Liver (tissue), 9 donors: ENCODE measurements around the gene ZBTB6. TPM values are rescaled to one million over a fixed set of nuclear protein-coding genes. Genes with fewer than 3 reads are reported as not detected.

Experiments
- DNase-seq: peaks from one replicate; pipeline ENCODE4 v3.0.0-alpha.2; 2017; ENCODE audit warnings: low spot score
- H3K27ac ChIP-seq, 2 donors: one replicate each; pipeline ENCODE4 v1.7.0; 2013; ENCODE audit warnings: inconsistent platforms in 2 of 2, low read length in 2 of 2, control low read depth in 1 of 2, low read depth in 1 of 2, mild to moderate bottlenecking in 1 of 2
- H3K27me3 ChIP-seq, 4 donors: one replicate each; pipeline versions ENCODE4 v1.6.1 to v1.7.0; 2013; ENCODE audit warnings: low read length in 3 of 4, inconsistent platforms in 1 of 4, mild to moderate bottlenecking in 1 of 4, moderate library complexity in 1 of 4; ENCODE audit not compliant: control insufficient read depth in 4 of 4, insufficient read depth in 4 of 4
- H3K36me3 ChIP-seq, 4 donors: one replicate each; pipeline versions ENCODE4 v1.6.1 to v1.7.0; 2013; ENCODE audit warnings: low read length in 3 of 4, mild to moderate bottlenecking in 3 of 4, low read depth in 1 of 4, moderate library complexity in 1 of 4; ENCODE audit not compliant: control insufficient read depth in 4 of 4, insufficient read depth in 3 of 4
- H3K4me1 ChIP-seq, 4 donors: one replicate each; pipeline versions ENCODE4 v1.6.1 to v1.7.0; 2013; ENCODE audit warnings: low read length in 3 of 4, mild to moderate bottlenecking in 3 of 4, moderate library complexity in 1 of 4; ENCODE audit not compliant: control insufficient read depth in 4 of 4, insufficient read depth in 4 of 4
- H3K4me3 ChIP-seq, 3 donors: one replicate each; pipeline versions ENCODE4 v1.6.1 to v1.7.0; 2013; ENCODE audit warnings: low read length in 3 of 3, control low read depth in 1 of 3, low read depth in 1 of 3, mild to moderate bottlenecking in 1 of 3
- H3K9ac ChIP-seq, 2 donors: one replicate each; pipeline ENCODE4 v1.7.0; 2013; ENCODE audit warnings: low read length in 2 of 2, mild to moderate bottlenecking in 2 of 2, moderate library complexity in 2 of 2, control low read depth in 1 of 2, low read depth in 1 of 2
- H3K9me3 ChIP-seq, 4 donors: one replicate each; pipeline versions ENCODE4 v1.6.1 to v1.7.0; 2013; ENCODE audit warnings: low read length in 3 of 4; ENCODE audit not compliant: control insufficient read depth in 4 of 4
- EGR1 ChIP-seq, 2 donors: IDR thresholded peaks; 2 replicates each; pipeline ENCODE4 v1.6.1; 2016 to 2018; ENCODE audit warnings: antibody characterized with exemption in 2 of 2, low read depth in 2 of 2
- FOXA1 ChIP-seq: IDR thresholded peaks from 2 replicates; pipeline ENCODE4 v1.6.1; 2016; ENCODE audit warnings: antibody characterized with exemption
- FOXA2 ChIP-seq: IDR thresholded peaks from 2 replicates; pipeline ENCODE4 v1.6.1; 2016; ENCODE audit warnings: antibody characterized with exemption
- GABPA ChIP-seq, 2 donors: IDR thresholded peaks in 1 of 2; conservative IDR thresholded peaks in 1 of 2; 2 replicates each; pipeline ENCODE4 v1.6.1; 2016; ENCODE audit warnings: antibody characterized with exemption in 2 of 2, mild to moderate bottlenecking in 1 of 2, moderate library complexity in 1 of 2
- HNF4A ChIP-seq, 2 donors: conservative IDR thresholded peaks; 2 replicates each; pipeline ENCODE4 v1.6.1; 2016; ENCODE audit warnings: antibody characterized with exemption in 2 of 2, mild to moderate bottlenecking in 2 of 2
- JUND ChIP-seq, 2 donors: IDR thresholded peaks; 2 replicates each; pipeline ENCODE4 v1.6.1; 2016; ENCODE audit warnings: antibody characterized with exemption in 2 of 2
- NR2F2 ChIP-seq: IDR thresholded peaks from 2 replicates; pipeline ENCODE4 v1.6.1; 2016; ENCODE audit warnings: antibody characterized with exemption
- RAD21 ChIP-seq, 2 donors: IDR thresholded peaks; 2 replicates each; pipeline ENCODE4 v1.6.1; 2016; ENCODE audit warnings: antibody characterized with exemption in 2 of 2, mild to moderate bottlenecking in 2 of 2
- RXRA ChIP-seq, 2 donors: IDR thresholded peaks; 2 replicates each; pipeline ENCODE4 v1.6.1; 2017 to 2018; ENCODE audit warnings: antibody characterized with exemption in 2 of 2, mild to moderate bottlenecking in 1 of 2
- SP1 ChIP-seq: IDR thresholded peaks from 2 replicates; pipeline ENCODE4 v1.6.1; 2018; ENCODE audit warnings: antibody characterized with exemption, mild to moderate bottlenecking
- TAF1 ChIP-seq: conservative IDR thresholded peaks from 2 replicates; pipeline ENCODE4 v1.6.1; 2016; ENCODE audit warnings: antibody characterized with exemption, mild to moderate bottlenecking
- YY1 ChIP-seq: IDR thresholded peaks from 2 replicates; pipeline ENCODE4 v1.6.1; 2016; ENCODE audit warnings: antibody characterized with exemption, mild to moderate bottlenecking
- WGBS: extraction: QIAGEN DNeasy Blood & Tissue Kit; methylation state at CpG from one replicate; pipeline ENCODE4 v1.1.7; 2013; 5-methylcytosine and 5-hydroxymethylcytosine counted together
- polyA plus RNA-seq, 2 donors: library from polyadenylated mRNA; stranded (reverse) in 1 of 2; unstranded in 1 of 2; fragments of 200-250 nt in 1 of 2; fragments of >200 nt in 1 of 2; fragmentation: Nextera tagmentation in 1 of 2; extraction: Ambion mirVana in 1 of 2; gene quantifications; one replicate each; pipeline versions ENCODE4 v1.2.1 to v1.2.3, GENCODE V29; 2013 to 2015
- total RNA-seq, 2 donors: library from RNA; depleted of rRNA; stranded (reverse); fragments of >200 nt; gene quantifications; one replicate each; pipeline ENCODE4 v1.2.3, GENCODE V29; 2014
- TF ChIP-seq, protein P1 (sequence below): IDR thresholded peaks from 2 replicates; pipeline ENCODE4 v1.6.1; 2016; ENCODE audit warnings: antibody characterized with exemption
- TF ChIP-seq, protein P2 (sequence below): IDR thresholded peaks from 2 replicates; pipeline ENCODE4 v1.6.1; 2016; ENCODE audit warnings: antibody characterized with exemption
- TF ChIP-seq, protein P3 (sequence below): IDR thresholded peaks from 2 replicates; pipeline ENCODE4 v1.6.1; 2016; ENCODE audit warnings: antibody characterized with exemption, mild to moderate bottlenecking
- TF ChIP-seq, protein P4 (sequence below): IDR thresholded peaks from 2 replicates; pipeline ENCODE4 v1.6.1; 2016; ENCODE audit warnings: antibody characterized with exemption
- donor health status: healthy.
- donor health status: healthy.
- donor health status: healthy.
- donor health status: healthy.
- donor health status: healthy.

Gene ZBTB6
- total and polyA plus RNA-seq, 4 donors = 0.92 to 7.1 (median 3.3) TPM

DNA sequence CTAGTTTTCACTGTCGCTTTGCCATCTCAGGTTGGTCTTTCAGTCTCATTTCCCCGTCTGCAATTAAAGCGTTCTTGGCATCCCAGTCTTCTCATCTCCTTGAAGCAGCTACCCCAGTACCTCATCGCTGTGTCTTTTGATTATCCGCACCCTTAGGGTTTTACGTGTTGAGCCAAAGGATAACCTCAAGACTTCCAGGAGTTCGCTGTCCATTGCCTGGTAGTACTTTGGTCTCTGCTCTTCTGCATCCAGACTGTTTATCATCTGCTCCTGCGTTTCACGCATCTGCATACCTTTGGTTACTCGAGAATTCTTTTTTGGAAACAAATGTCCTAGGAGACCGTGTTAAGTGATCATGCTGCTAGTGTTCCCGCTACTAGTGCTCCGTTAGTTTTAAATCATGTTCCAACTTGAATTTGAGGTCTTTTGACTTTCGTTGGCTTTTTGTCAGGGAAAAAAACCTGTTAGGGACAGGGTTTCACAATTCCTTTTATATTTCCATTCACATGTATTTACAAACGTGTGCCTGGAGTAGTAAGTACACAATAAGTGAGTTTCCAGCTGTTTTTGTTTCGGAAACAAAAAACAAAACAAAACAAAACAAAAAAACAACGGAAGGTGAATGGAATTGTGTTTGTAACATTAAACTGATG lies 28.6 kb upstream of the ZBTB6 start (continued):
- TF ChIP-seq, protein P1, sequence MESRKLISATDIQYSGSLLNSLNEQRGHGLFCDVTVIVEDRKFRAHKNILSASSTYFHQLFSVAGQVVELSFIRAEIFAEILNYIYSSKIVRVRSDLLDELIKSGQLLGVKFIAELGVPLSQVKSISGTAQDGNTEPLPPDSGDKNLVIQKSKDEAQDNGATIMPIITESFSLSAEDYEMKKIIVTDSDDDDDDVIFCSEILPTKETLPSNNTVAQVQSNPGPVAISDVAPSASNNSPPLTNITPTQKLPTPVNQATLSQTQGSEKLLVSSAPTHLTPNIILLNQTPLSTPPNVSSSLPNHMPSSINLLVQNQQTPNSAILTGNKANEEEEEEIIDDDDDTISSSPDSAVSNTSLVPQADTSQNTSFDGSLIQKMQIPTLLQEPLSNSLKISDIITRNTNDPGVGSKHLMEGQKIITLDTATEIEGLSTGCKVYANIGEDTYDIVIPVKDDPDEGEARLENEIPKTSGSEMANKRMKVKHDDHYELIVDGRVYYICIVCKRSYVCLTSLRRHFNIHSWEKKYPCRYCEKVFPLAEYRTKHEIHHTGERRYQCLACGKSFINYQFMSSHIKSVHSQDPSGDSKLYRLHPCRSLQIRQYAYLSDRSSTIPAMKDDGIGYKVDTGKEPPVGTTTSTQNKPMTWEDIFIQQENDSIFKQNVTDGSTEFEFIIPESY = peak; percentile 25
- no peak for TF ChIP-seq RAD21 (IDR thresholded peaks at IDR 0.05)
- TF ChIP-seq, protein P2, sequence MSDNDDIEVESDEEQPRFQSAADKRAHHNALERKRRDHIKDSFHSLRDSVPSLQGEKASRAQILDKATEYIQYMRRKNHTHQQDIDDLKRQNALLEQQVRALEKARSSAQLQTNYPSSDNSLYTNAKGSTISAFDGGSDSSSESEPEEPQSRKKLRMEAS = no peak
- no peak for TF ChIP-seq NR2F2
- no peak for TF ChIP-seq RXRA (IDR thresholded peaks at IDR 0.05)
- no peak for TF ChIP-seq JUND (IDR thresholded peaks at IDR 0.05)

DNA sequence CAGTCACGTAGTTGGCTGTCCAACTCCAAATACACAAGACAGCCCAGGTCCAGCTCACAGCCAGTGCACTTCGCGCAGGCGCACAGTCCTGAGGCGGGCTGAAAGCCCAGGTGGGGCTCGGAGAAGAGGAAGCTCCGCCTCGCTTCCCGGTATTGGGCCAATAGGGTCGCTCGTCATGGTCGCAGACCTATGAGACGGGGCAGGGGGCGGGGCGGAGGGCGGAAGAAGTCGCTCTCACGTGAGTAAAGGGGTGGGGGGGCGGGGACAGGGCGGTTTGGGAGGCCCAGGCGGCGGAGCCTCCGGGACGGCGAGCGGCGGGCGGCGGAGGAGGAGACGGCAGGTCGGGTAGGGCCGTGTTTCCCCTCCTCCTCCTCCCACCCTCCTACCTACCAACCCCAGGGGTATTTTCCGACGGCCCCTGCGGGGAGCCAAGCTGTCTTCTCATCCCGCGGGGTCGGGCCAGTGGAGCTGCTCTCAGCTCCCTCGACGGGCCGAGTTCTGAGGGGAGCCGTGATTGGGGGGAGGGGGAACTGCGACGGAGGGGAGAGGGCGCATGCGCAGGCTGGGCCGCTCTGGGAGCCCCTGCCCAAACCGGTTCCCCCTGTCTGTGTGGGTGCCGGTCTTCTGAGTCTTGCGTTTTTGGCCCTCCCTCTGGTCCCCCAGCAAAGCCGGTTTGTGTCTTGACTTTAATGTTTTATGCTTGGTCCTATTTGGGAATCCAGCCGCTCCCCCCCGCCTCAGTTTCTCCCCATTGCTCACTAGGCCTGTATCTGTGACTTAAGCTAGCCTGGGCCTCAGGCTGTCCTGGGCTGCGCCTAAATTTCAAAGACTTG lies 27.8 kb upstream of the ZBTB6 start, which contains the start of gene RABGAP1:
RABGAP1 (plus strand) TSS at position 272 of the 833 bp plus-strand sequence. CDS start 16,040 bp downstream, outside the sequence.
- H3K9me3 ChIP-seq = no peaks in the 10 kb centered on the region
- H3K27ac ChIP-seq = peak within 1 kb of the TSS; percentile 74 to 84
- peak within 1 kb of the TSS; percentile 90 to 92 for H3K9ac ChIP-seq
- TF ChIP-seq RXRA (IDR thresholded peaks at IDR 0.05) (no peak), FOXA2 (no peak), FOXA1 (no peak), YY1 (peak; percentile 48), HNF4A (conservative IDR thresholded peaks at IDR 0.05) (peak in 1 of 2 donors; percentile 11), SP1 (peak; percentile 64), EGR1 (IDR thresholded peaks at IDR 0.05; ENCODE audit: low read depth in 2 of 2) (peak in 1 of 2 donors; percentile 25), TAF1 (no peak), GABPA (IDR thresholded peaks at IDR 0.05 in 1 of 2, conservative IDR thresholded peaks at IDR 0.05 in 1 of 2) (peak in 1 of 2 donors; percentile 86)
- TF ChIP-seq, protein P2 = peak; percentile 19
- TF ChIP-seq, protein P3, sequence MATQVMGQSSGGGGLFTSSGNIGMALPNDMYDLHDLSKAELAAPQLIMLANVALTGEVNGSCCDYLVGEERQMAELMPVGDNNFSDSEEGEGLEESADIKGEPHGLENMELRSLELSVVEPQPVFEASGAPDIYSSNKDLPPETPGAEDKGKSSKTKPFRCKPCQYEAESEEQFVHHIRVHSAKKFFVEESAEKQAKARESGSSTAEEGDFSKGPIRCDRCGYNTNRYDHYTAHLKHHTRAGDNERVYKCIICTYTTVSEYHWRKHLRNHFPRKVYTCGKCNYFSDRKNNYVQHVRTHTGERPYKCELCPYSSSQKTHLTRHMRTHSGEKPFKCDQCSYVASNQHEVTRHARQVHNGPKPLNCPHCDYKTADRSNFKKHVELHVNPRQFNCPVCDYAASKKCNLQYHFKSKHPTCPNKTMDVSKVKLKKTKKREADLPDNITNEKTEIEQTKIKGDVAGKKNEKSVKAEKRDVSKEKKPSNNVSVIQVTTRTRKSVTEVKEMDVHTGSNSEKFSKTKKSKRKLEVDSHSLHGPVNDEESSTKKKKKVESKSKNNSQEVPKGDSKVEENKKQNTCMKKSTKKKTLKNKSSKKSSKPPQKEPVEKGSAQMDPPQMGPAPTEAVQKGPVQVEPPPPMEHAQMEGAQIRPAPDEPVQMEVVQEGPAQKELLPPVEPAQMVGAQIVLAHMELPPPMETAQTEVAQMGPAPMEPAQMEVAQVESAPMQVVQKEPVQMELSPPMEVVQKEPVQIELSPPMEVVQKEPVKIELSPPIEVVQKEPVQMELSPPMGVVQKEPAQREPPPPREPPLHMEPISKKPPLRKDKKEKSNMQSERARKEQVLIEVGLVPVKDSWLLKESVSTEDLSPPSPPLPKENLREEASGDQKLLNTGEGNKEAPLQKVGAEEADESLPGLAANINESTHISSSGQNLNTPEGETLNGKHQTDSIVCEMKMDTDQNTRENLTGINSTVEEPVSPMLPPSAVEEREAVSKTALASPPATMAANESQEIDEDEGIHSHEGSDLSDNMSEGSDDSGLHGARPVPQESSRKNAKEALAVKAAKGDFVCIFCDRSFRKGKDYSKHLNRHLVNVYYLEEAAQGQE = peak; percentile 84
- TF ChIP-seq, protein P4, sequence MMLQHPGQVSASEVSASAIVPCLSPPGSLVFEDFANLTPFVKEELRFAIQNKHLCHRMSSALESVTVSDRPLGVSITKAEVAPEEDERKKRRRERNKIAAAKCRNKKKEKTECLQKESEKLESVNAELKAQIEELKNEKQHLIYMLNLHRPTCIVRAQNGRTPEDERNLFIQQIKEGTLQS = no peak
- WGBS = under 1% methylated on average over 54 of the region's 54 CpGs
- peaks cover 2 to 15% (median 7%) of the 10 kb centered on the region in 4 donors for H3K36me3 ChIP-seq
- H3K4me1 ChIP-seq = peaks cover 0 to 23% (median 11%) of the 10 kb centered on the region in 4 donors
- peak within 1 kb of the TSS; percentile 90 to 98 (median 93) for H3K4me3 ChIP-seq
- H3K27me3 ChIP-seq = no peaks in the 10 kb centered on the region
- DNase-seq = peak; percentile 99
